Measurements from ENCODE around the gene VPS37C. TPM values are rescaled to one million over a fixed set of nuclear protein-coding genes. Genes with fewer than 3 reads are reported as not detected.

The VPS37C gene
- total and polyA plus RNA-seq, 10 donors, result 6.1 to 32.3 (median 20.5) TPM

DNA sequence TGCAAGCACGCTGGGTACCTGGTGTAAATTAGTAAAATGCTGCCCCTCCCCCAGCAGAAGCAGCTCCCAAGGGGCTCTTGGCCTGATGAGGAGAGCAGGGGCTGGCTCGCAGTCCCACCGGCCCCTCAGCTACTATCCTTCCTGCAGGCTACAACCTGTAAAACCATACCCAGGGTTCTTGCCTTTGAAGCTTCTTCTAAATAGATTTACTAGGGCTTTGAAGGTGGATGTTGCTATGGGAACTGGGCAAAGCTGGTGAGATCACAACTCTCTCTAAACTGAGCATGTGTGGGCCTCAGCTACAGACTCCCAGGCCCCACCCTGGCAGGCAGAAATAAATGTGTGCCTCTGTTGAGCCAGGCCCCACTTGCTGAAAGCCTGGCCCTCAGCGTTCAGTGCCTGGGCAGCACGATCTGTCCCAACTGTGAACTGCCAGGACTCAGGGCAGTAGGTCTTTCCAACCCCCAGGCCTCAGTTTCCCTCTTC is 40.5 kb downstream of the VPS37C start:
- H3K27ac ChIP-seq, result peak overlapping the region in 2 of 8 donors; percentile 10 to 12
- no peak for TF ChIP-seq CTCF (IDR thresholded peaks at IDR 0.05 in 8 of 11, conservative IDR thresholded peaks at IDR 0.05 in 3 of 11)
- no peak for TF ChIP-seq POLR2AphosphoS5 (IDR thresholded peaks at IDR 0.05)
- TF ChIP-seq POLR2A (IDR thresholded peaks at IDR 0.05), result no peak
- no peak overlapping the region for H3K4me3 ChIP-seq
- WGBS, 5 donors, result 61 to 89% (median 79%) methylated on average over 3 to 5 of the region's 5 CpGs
- H3K9me3 ChIP-seq, result no peaks in the 10 kb centered on the region
- peaks cover 0 to 34% (median 0%) of the 10 kb centered on the region in 6 donors for H3K36me3 ChIP-seq
- H3K27me3 ChIP-seq (replicated peaks in 1 of 7), result no peaks in the 10 kb centered on the region
- intact Hi-C loops (cut with DNase I; ENCODE audit: low total_unique reads), result no loop called here
- no peak for DNase-seq
- H3K4me1 ChIP-seq, result peaks cover 0 to 22% (median 11%) of the 10 kb centered on the region in 6 donors

DNA sequence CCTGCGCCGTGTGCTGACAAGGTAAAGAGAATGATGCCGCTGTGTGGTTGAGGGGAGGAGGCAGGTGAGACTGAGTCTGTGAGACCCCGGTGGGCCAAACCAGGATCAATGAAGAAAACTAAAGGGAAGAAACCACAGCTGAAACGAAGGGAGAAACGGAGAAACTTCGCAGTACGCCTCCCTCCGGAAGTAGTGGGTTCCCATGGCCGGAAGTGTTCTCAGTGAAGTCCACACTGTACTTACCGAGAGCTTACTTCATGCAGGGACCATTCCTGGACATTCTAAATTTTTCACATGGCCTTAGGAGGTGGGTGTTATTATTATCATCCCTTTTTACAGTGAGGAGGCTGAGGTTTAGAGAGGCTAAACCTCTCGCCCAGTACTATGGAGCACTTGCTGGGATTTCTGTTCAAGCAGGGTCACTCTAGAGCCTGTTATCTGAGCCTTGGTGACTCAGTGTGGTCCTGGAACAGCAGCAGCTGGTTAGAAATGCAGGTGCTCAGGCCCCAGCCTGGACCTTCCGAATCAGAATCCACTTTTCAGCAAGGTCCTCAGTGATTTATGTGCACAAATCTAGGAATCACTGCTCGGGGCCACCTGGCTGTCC is 41.0 kb downstream of the VPS37C start:
- no peak for TF ChIP-seq POLR2A (IDR thresholded peaks at IDR 0.05)
- no peak for TF ChIP-seq POLR2AphosphoS5 (IDR thresholded peaks at IDR 0.05)
- TF ChIP-seq CTCF (IDR thresholded peaks at IDR 0.05 in 8 of 11, conservative IDR thresholded peaks at IDR 0.05 in 3 of 11), result no peak
- H3K4me1 ChIP-seq, result peaks cover 0 to 26% (median 11%) of the 10 kb centered on the region in 6 donors
- no peak overlapping the region for H3K4me3 ChIP-seq
- no peak for DNase-seq
- 70 to 86% (median 79%) methylated on average over 13 to 14 of the region's 14 CpGs for WGBS, 5 donors
- H3K27me3 ChIP-seq (replicated peaks in 1 of 7), result no peaks in the 10 kb centered on the region
- peak overlapping the region in 2 of 8 donors; percentile 10 to 12 for H3K27ac ChIP-seq
- peaks cover 0 to 33% (median 0%) of the 10 kb centered on the region in 6 donors for H3K36me3 ChIP-seq
- no peaks in the 10 kb centered on the region for H3K9me3 ChIP-seq
- intact Hi-C loops (cut with DNase I; ENCODE audit: low total_unique reads), result no loop called here

- DNase-seq, result no peak
- intact Hi-C loops (cut with DNase I; ENCODE audit: low total_unique reads), result no loop called here
- Histone ChIP-seq H3K9me3 (no peaks in the 10 kb centered on the region), H3K27me3 (replicated peaks in 1 of 7) (no peaks in the 10 kb centered on the region), H3K4me1 (peaks cover 0 to 33% (median 16%) of the 10 kb centered on the region in 6 donors), H3K27ac (no peak overlapping the region), H3K36me3 (peaks cover 0 to 27% (median 0%) of the 10 kb centered on the region in 6 donors), H3K4me3 (no peak overlapping the region)
- TF ChIP-seq CTCF (IDR thresholded peaks at IDR 0.05 in 8 of 11, conservative IDR thresholded peaks at IDR 0.05 in 3 of 11), result no peak
- no peak for TF ChIP-seq POLR2AphosphoS5 (IDR thresholded peaks at IDR 0.05)
- no peak for TF ChIP-seq POLR2A (IDR thresholded peaks at IDR 0.05)
- WGBS, 5 donors, result 83 to 90% (median 87%) methylated on average over 3 of the region's 3 CpGs
Observed at GRCh38 chr11:61119571-61119970, 41.7 kb downstream of the VPS37C start.

DNA sequence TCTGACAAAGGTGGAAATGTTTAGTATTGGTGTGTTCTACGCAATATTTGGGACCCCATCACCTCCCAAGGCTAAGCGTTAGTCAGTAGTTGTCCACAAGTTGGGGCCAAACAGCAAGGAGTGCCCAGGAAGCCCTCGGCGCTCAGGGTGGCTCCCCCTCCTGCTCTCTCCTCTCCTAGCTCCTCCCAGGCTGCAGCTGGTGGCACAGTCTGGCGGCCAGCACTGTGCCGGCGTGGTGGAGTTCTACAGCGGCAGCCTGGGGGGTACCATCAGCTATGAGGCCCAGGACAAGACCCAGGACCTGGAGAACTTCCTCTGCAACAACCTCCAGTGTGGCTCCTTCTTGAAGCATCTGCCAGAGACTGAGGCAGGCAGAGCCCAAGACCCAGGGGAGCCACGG is 42.2 kb downstream of the VPS37C start:
- Histone ChIP-seq H3K27ac (no peak overlapping the region), H3K27me3 (replicated peaks in 1 of 7) (no peaks in the 10 kb centered on the region)
- intact Hi-C loops (cut with DNase I; ENCODE audit: low total_unique reads), result no loop called here

More for the DNA sequence above, 42.2 kb downstream of the VPS37C start:
- 77 to 96% (median 81%) methylated on average over 5 to 9 of the region's 9 CpGs for WGBS, 5 donors
- Histone ChIP-seq H3K9me3 (no peaks in the 10 kb centered on the region), H3K36me3 (peaks cover 0 to 23% (median 0%) of the 10 kb centered on the region in 6 donors), H3K4me3 (no peak overlapping the region), H3K4me1 (peaks cover 0 to 38% (median 17%) of the 10 kb centered on the region in 6 donors)
- no peak for TF ChIP-seq POLR2A (IDR thresholded peaks at IDR 0.05)
- DNase-seq, result no peak
